B cell (primary cell): ENCODE data around the gene CHST15.

Experiments
- CTCF ChIP-seq: fragments of 200-600 bp; IDR thresholded peaks from one replicate; pipeline ENCODE4 v1.8.0; 2022; ENCODE audit warnings: antibody characterized with exemption, mild to moderate bottlenecking
- EZH2 ChIP-seq: IDR thresholded peaks from 2 replicates; pipeline ENCODE4 v1.6.1; 2012; ENCODE audit warnings: borderline replicate concordance, low read depth, mild to moderate bottlenecking, moderate library complexity, low read length; ENCODE audit not compliant: insufficient read depth, poor library complexity, severe bottlenecking

DNA sequence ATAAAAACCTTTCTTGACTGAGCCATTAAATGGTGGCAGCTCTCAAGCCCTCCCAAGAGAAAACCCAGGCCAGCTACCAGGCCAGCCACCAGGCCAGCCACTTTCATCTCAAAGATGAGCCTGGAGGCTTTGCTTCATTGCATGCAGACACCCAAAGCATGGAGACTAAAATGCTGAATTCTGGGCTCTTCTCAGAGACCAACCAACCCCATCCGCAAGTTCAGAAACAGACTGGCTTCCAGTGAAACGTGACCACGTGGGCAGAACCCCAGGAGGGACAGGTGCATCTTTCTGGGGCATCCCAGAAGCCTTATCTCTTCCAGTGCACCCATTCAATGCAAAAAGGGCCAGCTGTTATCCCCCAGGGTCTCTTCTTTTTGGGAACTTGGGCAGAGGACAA lies 20.9 kb downstream of the CHST15 start:
- TF ChIP-seq CTCF (no peak), EZH2 (no peak)
